NK-92 treated with Interleukin-12 subunit alpha and Interleukin-12 subunit beta, amount 100 ng/mL, for 24 hours (cell line): Measurements from ENCODE around the gene CD6.

Experiments used
- DNase-seq: peaks from one replicate; lab custom pipeline; 2025; lab: John Stamatoyannopoulos, UW

CD6 gene

DNA sequence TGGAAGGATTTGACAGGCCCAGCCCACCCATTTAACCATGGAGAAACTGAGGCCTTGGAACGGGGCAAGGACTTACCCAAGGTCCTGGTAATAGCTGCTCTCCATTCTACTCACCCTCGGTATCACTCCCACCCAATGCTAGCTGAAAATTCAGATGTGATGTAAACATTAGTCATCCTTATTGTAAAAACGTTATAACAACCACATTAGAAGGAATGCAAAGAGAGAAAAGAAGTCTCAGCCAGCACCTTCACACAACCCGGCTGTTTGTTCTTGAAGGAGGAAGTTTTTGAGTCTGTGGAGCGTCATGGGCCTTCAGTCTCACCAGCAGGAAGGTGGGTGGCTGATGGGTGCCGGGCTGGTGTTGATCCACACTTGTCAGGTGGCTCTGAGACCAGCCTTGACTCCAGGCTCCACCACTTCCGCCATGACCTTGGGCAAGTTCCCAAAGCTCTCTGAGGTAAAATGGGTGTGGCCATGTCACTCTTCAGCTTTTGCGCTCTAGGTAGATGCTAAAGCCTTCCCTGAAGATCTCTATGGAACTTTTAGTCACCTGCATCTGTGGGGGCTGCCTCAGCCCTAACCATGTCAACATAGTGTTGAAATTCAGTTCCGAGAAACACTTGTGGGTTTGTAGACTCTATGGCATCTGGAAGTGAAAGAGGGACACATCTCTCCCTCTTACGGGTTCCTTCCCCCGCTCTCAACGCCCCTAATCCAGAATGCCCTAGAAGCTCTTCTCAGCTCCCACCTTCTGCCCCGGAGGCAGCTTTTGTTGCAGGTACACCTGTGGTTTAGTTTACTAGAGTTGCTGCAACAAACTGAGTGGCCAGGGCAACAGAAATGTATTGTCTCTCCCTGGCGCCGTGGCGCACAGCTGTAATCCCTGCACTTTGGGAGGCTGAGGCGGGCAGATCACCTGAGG lies 14.8 kb downstream of the CD6 start:
- DNase-seq, result no peak

DNA sequence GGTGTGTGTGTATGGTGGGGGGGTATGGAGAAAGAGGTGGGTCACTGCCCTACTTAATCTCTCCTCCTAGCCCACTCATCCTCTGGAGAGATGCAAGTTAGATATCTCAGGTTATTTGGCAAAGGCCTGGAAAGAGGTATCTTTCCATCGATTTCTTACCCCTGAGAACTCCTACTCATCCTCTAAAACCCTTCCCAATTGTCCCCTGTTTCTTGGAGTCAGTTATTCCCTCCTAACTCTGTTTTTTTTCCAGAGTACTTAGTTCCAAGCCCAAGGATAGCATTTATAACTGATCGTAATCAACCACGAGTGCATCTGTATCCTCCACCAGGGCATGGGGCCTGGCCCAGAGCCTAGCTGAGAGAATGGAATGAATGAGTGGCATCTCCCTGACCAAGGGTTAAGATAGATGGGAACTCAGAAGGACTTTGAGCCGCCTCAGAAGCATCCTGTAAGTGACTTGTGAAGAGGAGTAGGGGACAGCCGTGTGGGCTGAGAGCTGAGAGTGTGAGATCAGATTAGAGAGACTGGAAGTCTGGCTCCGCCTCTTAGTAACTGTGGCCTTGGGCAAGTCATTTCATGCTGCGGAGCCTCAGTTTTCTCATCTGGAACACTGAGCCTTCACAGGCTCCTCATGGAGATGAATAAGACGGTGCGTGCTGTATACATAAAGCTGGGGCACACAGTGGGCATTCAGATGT lies 16.2 kb downstream of the CD6 start:
- no peak for DNase-seq

DNA sequence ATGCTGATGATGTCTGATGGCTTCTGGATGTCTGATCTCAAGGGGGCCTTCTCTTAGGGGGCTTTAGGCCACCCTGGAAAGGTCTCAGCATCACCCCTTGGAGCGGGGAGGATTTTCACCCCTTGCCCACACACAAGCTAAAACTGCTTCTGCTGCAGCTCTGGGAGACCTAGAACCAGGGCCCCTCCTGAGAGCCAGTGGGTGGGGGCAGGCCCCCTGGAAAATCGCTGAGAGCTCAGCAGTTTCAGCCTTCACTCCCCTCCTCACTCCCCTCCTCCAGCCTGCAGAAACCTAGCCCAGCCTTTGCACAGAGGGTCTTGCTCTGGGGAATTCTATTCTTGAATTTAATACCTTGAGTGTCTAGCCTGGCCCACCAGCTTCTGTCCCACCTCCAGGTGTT lies 17.2 kb downstream of the CD6 start:
- no peak for DNase-seq

DNA sequence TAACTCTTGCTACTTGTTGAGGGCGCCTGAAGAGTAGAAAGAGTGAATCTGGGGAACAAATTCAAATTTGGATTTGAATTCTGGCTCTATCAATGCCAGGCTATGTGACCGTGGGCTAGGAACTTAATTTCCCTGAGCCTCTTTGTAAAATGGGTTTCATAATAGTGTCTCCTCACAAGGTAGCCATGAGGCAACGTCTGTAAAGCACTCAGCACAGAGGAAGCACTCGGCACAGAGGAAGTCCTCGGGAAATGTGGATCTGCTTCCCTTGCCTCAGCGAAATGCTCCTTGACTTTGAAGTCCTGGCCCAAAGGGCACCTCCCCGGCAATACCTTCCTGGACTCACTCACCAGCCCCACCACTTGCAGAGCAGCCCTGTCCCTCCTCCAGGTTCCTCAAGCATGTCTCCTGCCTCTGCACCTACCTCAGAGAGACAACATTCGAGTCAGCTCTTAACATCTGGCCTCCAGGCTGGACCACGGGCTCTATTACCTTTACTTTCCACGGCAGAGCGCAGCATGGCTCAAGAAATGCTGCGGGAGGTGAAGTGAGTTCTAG lies 17.7 kb downstream of the CD6 start:
- no peak for DNase-seq

DNA sequence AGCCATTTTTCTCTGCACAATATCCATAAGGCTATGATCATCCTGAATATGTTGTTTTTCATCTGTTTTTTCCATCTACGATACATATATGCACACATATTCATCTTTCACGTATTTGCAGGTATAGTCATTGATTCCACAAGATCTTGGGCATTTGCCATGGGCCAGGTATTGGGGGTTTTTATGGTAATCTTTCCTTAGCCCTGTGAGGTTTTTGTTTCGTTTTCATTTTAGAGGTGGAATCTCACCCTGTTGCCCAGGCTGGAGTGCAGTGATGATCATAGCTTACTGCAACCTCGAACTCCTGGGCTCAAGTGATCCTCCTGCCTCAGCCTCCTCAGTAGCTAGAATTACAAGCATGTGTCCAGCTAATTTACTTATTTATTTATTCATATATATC lies 20.0 kb downstream of the CD6 start:
- no peak for DNase-seq

DNA sequence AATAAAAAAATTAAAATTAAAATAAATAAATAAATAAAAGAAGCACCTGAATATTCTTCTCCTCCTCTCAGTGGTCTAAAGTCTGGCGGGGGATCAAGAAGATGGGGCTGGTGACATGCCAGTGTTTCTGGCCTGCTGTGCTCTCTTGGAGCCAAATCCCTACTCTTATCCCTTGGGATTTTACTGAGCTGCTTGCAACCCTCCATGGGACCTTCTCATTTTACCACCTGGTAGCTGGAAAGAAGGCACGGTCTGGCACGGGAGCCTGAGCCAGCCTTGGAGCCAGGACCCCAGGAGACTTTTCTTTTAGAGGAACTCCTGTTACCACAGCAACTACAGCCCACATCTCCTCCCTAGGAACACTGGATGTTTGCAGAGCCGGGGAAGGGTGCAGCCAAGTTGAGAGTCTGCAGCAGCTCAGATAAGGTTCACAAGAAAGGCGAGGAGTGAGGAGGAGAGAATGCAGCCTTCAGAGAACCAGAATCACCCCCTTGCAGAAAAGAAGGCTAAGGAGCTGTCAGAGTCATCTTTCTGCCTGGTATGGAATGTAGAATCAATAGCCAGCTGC lies 21.4 kb downstream of the CD6 start:
- DNase-seq, result no peak

DNA sequence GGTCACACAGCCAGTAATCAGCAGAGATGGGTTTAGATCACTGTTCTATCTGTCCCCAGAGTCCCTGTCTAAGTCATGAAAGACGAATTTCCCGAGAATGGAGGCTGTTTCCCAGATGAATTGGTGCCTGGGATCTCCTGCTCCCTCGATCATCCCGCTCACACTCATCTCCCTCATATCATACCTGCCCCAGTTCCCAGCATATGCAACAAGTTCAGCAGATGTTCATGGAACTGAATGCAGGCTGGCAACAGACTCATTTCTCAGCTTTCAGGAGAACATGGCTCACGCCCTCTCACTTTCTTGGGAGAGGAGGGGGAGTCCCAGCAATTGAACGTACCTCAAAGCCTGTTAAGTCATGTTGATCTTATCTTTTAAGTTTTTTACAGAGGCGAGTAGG lies 22.1 kb downstream of the CD6 start:
- DNase-seq, result no peak

DNA sequence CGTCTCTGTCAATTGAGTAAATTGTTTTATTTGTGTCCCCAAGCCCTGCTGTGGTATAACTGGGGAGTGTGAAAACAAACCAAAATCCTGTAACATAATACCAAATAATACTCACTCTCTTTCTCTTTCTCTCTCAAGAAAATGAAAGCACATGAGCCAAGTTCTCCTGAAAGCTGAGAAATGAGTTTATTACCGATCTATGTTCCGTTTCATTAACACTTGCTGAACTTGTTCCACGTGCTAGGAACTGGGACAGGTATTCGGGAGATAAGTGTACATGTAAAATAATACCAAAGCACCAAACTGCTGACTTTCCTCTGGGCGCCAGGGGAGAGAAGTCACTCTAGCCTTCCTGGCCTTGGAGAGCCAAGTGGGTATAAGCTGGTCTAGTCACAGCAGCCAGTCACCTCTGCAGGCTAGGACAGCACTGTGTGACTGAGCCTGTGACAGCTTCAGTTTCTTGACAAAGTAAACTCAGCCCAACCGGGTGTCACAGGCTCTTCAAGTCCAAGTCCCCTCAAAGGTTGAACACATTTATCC lies 23.1 kb downstream of the CD6 start:
- DNase-seq, result no peak

DNA sequence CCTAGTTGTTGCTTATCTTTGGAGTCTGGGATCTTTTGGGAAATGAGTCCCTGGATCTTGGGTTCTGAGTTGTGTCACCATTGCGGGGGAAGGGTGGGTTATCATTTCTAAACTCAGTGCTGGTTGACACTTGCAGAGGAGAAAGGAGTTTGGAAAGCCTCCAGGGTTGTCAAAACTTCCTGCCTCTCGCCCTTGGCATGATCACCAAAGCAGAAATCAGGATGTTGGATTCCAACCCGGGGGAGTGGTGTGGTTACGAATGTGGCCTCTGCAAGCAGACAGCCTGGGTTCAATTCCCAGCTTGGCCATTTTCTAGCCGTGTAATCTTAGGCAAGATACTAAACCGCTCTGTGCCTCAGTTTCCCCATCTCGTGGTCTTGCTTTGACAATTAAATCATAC lies 24.3 kb downstream of the CD6 start:
- no peak for DNase-seq

DNA sequence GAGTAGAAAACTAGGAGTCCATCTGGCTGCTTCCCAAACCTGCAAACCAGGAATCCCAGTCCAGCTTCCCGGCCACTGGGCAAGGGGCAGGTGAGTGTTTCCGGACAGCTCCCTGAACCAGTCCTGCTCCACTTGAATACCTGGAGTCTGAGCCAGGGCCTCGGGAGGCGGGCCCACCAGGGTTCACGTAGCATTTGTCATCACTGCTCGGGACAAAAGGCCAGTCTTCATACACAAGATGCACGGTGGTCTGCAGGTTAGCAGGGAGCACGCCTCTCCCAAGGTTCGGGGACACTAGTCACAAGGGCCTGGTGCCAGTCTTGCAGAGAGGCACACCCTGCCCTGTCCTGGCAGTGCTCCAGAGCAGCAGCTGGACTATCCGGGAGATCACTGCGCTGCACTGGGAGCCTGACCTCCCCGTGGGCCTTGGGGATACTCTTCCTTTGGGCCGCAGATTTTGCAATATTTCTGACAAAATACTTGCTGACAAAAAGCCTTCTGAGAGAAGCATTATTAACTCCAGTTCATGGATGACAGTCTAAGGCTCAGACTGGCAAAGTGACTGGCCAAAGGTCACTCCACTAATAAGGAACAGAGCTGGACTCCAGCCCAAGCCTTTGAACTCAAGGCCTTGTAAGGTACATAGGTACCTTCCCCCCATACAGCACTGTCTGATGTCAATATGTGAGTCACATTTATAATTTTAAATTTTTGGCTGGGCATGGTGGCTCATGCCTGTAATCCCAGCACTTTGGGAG lies 25.1 kb downstream of the CD6 start:
- DNase-seq, result no peak

DNA sequence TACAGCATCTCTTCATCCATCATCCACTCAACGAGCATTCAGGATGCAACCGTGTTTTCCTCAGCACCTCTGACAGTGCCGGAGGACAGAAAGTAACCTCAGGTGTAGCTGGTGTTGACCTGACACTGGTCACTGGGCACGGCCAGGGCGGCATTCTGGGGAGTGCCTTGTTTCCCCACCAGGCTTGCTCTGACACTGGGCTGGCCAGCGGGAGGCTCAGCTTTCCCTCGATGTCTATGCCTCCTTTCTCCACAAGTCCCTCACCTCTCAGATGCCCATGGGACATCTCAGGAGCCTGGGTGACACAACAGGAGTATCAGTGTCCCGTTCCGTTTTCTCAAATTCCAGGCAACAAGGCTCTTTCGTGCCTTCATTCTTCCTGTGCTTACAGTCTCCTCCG lies 28.9 kb downstream of the CD6 start:
- DNase-seq, result no peak

DNA sequence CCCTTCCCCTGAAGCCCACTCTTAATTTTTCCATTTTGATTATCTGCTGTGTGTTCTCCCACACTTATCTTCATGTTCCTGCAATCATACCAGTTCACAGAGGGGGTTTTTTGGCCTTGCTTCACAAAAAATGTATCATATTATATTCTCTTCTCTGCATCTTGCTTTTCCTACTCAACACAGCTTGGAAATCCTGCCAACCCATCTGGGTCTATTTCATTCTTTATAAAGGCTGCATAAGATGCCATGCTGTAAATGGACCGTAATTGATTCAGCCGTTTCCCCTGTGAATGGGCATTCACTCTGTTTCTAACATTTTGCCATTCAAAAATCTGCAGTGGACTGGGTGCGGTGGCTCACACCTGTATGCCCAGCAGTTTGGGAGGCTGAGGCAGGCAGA lies 30.5 kb downstream of the CD6 start:
- DNase-seq, result no peak

DNA sequence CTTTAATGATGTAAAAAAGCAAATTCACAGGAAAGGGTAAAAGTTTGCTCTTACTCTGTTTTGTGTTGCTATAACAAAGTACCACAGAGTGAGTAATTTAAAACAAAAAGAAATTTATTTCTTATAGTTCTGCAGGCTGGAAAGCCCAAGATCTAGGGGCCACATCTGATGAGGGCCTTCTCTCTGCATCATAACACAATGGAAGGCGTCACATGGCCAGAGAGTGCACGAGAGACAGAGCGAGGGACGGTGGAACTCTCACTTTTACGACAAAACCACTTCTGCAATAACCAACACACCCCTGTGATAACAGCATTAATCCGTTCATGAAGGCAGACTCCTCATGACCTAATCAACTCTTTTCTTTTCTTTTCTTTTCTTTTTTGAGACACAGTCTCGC lies 31.1 kb downstream of the CD6 start:
- no peak for DNase-seq

DNA sequence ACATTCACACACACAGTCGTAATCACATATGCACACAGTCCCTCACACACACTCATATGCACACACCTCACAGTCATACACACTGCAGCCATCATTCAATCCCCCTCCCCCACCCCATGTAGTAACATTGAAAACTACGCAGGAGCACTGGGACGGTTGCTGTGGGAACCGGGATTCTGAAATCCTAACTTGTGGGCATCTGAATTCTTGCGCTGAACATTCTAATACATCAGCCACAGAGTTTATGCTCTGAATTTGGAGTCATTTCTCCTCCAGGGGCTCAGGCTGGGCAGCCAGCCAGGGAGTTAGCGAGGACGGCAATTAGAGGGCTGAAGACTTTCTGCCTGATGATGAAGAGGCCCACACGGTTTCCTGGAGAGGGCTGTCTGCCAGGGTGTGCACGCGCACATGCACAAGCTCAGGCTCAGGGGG lies 32.7 kb downstream of the CD6 start:
- no peak for DNase-seq

DNA sequence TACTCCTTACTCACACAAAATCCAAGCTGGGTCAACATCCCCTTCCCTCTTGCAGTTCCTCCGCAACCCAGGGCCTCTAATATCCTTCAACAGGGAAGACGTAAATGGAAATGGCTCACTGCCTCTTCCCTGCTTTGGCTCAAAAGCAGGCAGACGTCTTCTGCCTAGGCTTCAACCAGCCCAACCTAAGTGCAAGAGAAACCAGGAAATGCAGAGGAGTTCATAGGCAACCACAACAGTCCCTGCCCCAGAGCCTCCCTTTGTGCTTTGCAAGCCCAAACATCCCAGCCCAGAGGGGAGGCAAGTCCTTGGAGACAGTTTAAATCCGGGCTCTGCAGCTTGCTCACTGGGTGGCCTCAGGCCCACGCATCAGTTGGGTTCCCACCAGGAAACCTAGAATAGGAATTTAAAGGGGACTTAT lies 33.3 kb downstream of the CD6 start:
- DNase-seq, result no peak

DNA sequence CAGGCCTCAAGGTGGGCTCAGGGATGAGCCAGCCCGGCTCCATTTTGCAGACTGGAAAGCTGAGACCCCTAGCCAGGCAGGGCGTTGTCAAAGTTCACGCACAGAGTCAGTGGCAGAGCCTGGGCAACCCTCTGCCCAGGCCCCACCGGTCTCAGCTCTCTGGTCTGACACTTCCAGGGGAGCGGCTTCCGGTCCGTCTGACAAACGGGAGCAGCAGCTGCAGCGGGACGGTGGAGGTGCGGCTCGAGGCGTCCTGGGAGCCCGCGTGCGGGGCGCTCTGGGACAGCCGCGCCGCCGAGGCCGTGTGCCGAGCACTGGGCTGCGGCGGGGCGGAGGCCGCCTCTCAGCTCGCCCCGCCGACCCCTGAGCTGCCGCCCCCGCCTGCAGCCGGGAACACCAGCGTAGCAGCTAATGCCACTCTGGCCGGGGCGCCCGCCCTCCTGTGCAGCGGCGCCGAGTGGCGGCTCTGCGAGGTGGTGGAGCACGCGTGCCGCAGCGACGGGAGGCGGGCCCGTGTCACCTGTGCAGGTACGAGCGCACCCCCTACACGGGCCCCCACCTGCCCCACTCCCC lies 36.0 kb downstream of the CD6 start:
- DNase-seq, result no peak

DNA sequence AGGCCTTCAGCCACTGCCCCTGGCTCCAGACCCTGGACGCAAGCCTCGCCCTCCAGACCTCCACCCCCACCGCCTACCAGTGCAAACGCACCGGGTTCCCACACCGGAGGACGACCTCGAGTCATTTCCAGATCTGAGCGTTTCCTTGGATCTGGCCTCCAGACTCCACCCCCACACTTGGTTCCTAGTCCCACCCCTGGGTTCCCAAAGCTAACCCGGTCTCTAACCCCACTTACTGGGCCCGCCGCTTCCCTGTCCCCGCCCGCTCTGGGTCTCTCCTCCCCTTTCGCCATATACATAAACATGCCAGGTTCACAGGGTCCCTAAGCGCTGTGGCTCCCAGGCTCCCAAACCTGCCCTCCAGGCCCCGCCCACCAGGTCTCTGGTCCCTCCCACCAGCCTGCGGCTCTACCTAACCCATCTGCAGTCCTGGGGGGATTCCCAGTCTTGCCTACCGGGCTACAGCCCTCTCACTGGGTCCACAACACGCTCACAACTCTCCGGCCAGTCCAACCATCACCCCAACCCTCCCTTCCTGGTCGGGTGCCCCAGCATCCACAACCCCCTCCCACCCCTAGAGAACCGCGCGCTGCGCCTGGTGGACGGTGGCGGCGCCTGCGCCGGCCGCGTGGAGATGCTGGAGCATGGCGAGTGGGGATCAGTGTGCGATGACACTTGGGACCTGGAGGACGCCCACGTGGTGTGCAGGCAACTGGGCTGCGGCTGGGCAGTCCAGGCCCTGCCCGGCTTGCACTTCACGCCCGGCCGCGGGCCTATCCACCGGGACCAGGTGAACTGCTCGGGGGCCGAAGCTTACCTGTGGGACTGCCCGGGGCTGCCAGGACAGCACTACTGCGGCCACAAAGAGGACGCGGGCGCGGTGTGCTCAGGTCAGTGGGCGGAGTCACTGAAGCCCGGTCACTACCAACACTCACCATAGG lies 36.7 kb downstream of the CD6 start:
- DNase-seq, result no peak

DNA sequence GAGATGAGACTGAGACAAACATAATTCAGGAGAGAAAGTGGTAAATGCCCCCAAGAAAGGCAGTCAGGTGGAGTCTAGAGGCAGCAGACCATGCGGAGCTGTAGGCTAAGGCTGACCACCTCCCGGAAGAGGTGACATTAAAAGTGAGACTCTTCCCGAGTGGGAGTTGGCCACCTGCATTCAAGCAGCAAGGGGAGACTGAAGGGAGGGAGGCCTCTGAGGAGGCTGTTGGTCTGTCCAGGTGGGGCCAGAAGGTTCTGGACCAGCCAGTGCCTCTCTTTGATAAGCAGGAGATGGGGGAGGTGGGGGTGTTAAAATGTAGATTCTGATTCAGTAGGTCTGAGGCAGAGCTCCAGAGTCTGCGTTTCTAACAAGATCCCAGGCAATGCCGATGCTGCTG lies 37.5 kb downstream of the CD6 start:
- no peak for DNase-seq

DNA sequence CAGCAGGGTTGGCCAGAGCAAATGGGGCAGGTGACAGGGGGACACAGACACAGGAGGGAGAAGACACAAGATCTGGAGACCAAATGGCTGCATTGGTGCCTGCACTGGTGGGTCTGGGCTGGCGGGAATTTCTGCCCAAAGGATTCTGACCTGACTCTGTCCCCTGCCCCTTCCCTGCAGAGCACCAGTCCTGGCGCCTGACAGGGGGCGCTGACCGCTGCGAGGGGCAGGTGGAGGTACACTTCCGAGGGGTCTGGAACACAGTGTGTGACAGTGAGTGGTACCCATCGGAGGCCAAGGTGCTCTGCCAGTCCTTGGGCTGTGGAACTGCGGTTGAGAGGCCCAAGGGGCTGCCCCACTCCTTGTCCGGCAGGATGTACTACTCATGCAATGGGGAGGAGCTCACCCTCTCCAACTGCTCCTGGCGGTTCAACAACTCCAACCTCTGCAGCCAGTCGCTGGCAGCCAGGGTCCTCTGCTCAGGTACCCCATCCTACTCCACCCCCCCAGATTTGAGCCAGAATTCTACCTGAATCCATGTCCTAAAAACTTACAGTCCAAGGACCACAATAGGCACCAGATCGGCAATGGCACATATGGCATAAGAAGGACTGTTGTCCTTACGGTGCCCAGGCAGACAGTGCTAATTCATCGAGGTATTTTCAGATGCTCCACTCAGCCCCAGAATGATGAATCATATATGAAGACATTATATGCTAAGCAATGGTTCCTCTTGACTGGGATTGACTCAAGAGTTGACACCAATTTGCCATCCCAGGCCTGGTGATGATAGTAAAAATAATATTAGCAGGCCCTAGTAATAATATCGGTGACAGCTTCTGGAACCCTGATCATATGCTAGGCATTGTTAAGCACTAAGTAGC lies 38.2 kb downstream of the CD6 start:
- no peak for DNase-seq
